NCI-H2196 (cell line): ENCODE measurements around the gene PURB.
"Not testable (repeated sequence)": the region's sequence is repeated elsewhere in the genome, so short reads cannot be mapped to it uniquely, and the experiment has no call there.

Experiments
- DNase-seq: peaks from one replicate; lab custom pipeline; 2025; ENCODE audit not compliant: unreplicated experiment; lab: John Stamatoyannopoulos, UW

Gene PURB

GRCh38 chr7:44885394-44886317, at the start of gene PURB:
TSS of gene PURB (minus strand) at chr7:44885530. CDS start at chr7:44885348, 182 bp downstream.
- DNase-seq, result peak; percentile 97

- DNase-seq, result no peak
Measured at GRCh38 chr7:44935016-44935415, 49.7 kb upstream of the PURB start.

GRCh38 chr7:44934510-44934909, 49.2 kb upstream of the PURB start:
- not testable (repeated sequence) for DNase-seq

GRCh38 chr7:44930921-44931320, 45.6 kb upstream of the PURB start:
- no peak for DNase-seq

GRCh38 chr7:44922351-44922694, 37.0 kb upstream of the PURB start:
- no peak for DNase-seq

- DNase-seq, result peak; percentile 86
Measured at GRCh38 chr7:44921607-44922350, 36.4 kb upstream of the PURB start.

- no peak for DNase-seq
Measured at GRCh38 chr7:44920119-44920518, 34.8 kb upstream of the PURB start.

- no peak for DNase-seq
Measured at GRCh38 chr7:44918029-44918428, 32.7 kb upstream of the PURB start.

GRCh38 chr7:44917465-44917864, 32.1 kb upstream of the PURB start:
- DNase-seq, result no peak

GRCh38 chr7:44914992-44915607, 29.8 kb upstream of the PURB start:
- DNase-seq, result peak; percentile 39

- peak; percentile 56 for DNase-seq
Measured at GRCh38 chr7:44912775-44913347, 27.5 kb upstream of the PURB start.

- DNase-seq, result no peak
Measured at GRCh38 chr7:44911911-44912310, 26.6 kb upstream of the PURB start.

GRCh38 chr7:44909596-44910389, 24.5 kb upstream of the PURB start:
- DNase-seq, result no peak

GRCh38 chr7:44906965-44907364, 21.6 kb upstream of the PURB start:
- no peak for DNase-seq

GRCh38 chr7:44905002-44905635, 19.8 kb upstream of the PURB start:
- DNase-seq, result no peak

- DNase-seq, result no peak
Measured at GRCh38 chr7:44899443-44899842, 14.1 kb upstream of the PURB start.

GRCh38 chr7:44898039-44898438, 12.7 kb upstream of the PURB start:
- no peak for DNase-seq

GRCh38 chr7:44897309-44897708, 12.0 kb upstream of the PURB start:
- no peak for DNase-seq

- no peak for DNase-seq
Measured at GRCh38 chr7:44894888-44895580, 9.7 kb upstream of the PURB start.
